ENCODE data around the gene MCCC1. TPM values are rescaled to one million over a fixed set of nuclear protein-coding genes. Genes with fewer than 3 reads are reported as not detected.

MCCC1 gene
- total RNA-seq, 1 donor from 2014 or later: 31.6 TPM

DNA sequence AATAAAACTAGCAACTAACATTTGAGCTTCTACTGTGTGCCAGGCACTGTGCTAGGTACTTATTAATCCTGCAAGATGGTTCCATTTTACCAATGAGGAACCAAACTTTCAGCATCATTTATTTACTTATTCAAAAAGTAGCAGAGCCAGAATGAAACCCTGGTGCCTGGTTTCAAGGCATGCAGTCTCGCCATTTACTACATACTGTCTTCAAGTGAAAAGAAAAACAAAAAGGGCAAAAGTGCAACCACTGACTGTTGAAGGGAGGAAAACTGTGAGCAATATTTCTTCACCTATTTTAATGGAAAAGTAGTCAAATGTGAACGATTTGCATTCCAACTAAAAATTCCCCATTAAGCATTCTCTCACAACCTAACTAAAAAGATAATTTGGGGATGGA, 127.7 kb downstream of the MCCC1 start:
- no peak overlapping the region for H3K4me3 Mint-ChIP-seq
- no peak for TF ChIP-seq CTCF (IDR thresholded peaks at IDR 0.05)
- H3K4me1 Mint-ChIP-seq: peaks cover 56% of the 10 kb centered on the region
- ChIA-PET POLR2A (interaction anchor here (0.6 kb wide), 1 partner anchor 8 kb away, joined by 4 read pairs; no protein-coding TSS in a partner anchor), CTCF (no interaction called here)
- DNase-seq (no peak), ATAC-seq (ENCODE audit: low read depth) (no peak)
- intact Hi-C loops (cut with micrococcal nuclease): no loop called here
- H3K27ac Mint-ChIP-seq: no peak overlapping the region
- no peaks in the 10 kb centered on the region for H3K9me3 Mint-ChIP-seq
- H3K27me3 Mint-ChIP-seq: no peaks in the 10 kb centered on the region
- H3K36me3 Mint-ChIP-seq (ENCODE audit: low read depth): peaks cover 10% of the 10 kb centered on the region

GRCh38 chr3:182970811-182971418, 128.4 kb downstream of the MCCC1 start:
- Mint-ChIP-seq H3K27ac (no peak overlapping the region), H3K4me3 (no peak overlapping the region), H3K9me3 (no peaks in the 10 kb centered on the region), H3K36me3 (ENCODE audit: low read depth) (peaks cover 13% of the 10 kb centered on the region), H3K27me3 (no peaks in the 10 kb centered on the region), H3K4me1 (peaks cover 56% of the 10 kb centered on the region)
- DNase-seq: no peak
- no peak for TF ChIP-seq CTCF (IDR thresholded peaks at IDR 0.05)
- ATAC-seq (ENCODE audit: low read depth): no peak
- CTCF ChIA-PET: no interaction called here
- intact Hi-C loops (cut with micrococcal nuclease): no loop called here
- POLR2A ChIA-PET: no interaction called here

DNA sequence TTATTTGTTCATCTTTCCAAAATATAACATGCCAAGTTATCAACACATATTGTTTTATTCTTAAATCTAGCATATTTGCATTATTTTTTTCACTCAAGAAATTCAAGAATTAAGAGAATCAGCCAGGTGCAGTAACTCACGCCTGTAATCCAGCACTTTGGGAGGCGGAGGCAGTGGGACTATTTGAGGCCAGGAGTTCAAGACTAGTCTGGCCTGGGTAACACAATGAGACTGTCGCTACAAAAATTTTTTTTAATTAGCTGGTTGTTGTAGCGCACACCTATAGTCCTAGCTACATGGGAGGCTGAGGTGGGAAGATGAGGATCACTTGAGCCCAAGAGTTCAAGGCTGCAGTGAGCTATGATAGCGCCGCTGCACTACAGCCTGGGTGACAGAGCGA, 129.4 kb downstream of the MCCC1 start:
- ChIA-PET CTCF (no interaction called here), POLR2A (interaction anchor here (1.1 kb wide), 1 partner anchor 12 kb away, joined by 4 read pairs; no protein-coding TSS in a partner anchor)
- no peak overlapping the region for H3K4me3 Mint-ChIP-seq
- no peaks in the 10 kb centered on the region for H3K27me3 Mint-ChIP-seq
- H3K36me3 Mint-ChIP-seq (ENCODE audit: low read depth): peaks cover 17% of the 10 kb centered on the region
- DNase-seq: no peak
- H3K4me1 Mint-ChIP-seq: peaks cover 55% of the 10 kb centered on the region
- no peak for ATAC-seq (ENCODE audit: low read depth)
- no peak for TF ChIP-seq CTCF (IDR thresholded peaks at IDR 0.05)
- intact Hi-C loops (cut with micrococcal nuclease): no loop called here
- no peak overlapping the region for H3K27ac Mint-ChIP-seq
- no peaks in the 10 kb centered on the region for H3K9me3 Mint-ChIP-seq

- intact Hi-C loops (cut with micrococcal nuclease): no loop called here
- H3K9me3 Mint-ChIP-seq: no peaks in the 10 kb centered on the region
- no peak for DNase-seq
- CTCF ChIA-PET: no interaction called here
- peaks cover 20% of the 10 kb centered on the region for H3K36me3 Mint-ChIP-seq (ENCODE audit: low read depth)
- ATAC-seq (ENCODE audit: low read depth): no peak
- no peak overlapping the region for H3K4me3 Mint-ChIP-seq
- H3K27ac Mint-ChIP-seq: peak overlapping the region; percentile 2
- POLR2A ChIA-PET: interaction anchor here (1.0 to 1.7 kb wide), 3 partner anchors 10 to 12 kb away, joined by 4 to 6 read pairs (median 4); no protein-coding TSS in a partner anchor
- TF ChIP-seq CTCF (IDR thresholded peaks at IDR 0.05): no peak
- H3K4me1 Mint-ChIP-seq: peaks cover 54% of the 10 kb centered on the region
- no peaks in the 10 kb centered on the region for H3K27me3 Mint-ChIP-seq
Measured at GRCh38 chr3:182969277-182969676, 130.0 kb downstream of the MCCC1 start.

- intact Hi-C loops (cut with micrococcal nuclease): loop anchor here (1.0 kb wide), 1 partner anchor 13 kb away; the partner anchor contains the start of gene DCUN1D1
- Mint-ChIP-seq H3K36me3 (ENCODE audit: low read depth) (peaks cover 29% of the 10 kb centered on the region), H3K27ac (peak overlapping the region; percentile 71), H3K4me1 (peaks cover 54% of the 10 kb centered on the region), H3K27me3 (no peaks in the 10 kb centered on the region), H3K9me3 (no peaks in the 10 kb centered on the region), H3K4me3 (peak overlapping the region; percentile 32)
- no peak for DNase-seq
- ATAC-seq (ENCODE audit: low read depth): peak; percentile 77
- no peak for TF ChIP-seq CTCF (IDR thresholded peaks at IDR 0.05)
- POLR2A ChIA-PET: interaction anchor here (1.7 kb wide), 1 partner anchor 12 kb away, joined by 6 read pairs; no protein-coding TSS in a partner anchor
- CTCF ChIA-PET: no interaction called here
Measured at GRCh38 chr3:182967218-182968204, 131.8 kb downstream of the MCCC1 start.

Data from activated B cell treated with CpG ODN at 0.5 μM for 24 hours (primary cell).